H9 (cell line): Measurements from ENCODE around the gene DHPS. TPM values are rescaled to one million over a fixed set of nuclear protein-coding genes. Genes with fewer than 3 reads are reported as not detected.

Experiments
- DNase-seq: peaks from one replicate; pipeline ENCODE4 v3.0.0-alpha.2; 2017
- H2AFZ ChIP-seq: one replicate; pipeline ENCODE4 v1.6.1; 2013; ENCODE audit warnings: mild to moderate bottlenecking, low read length, control low read depth, moderate library complexity
- H2AK5ac ChIP-seq: 2 replicates; pipeline ENCODE4 v1.6.1; 2013; ENCODE audit warnings: low read length, control low read depth, mixed read lengths; ENCODE audit not compliant: insufficient read length
- H2BK120ac ChIP-seq: one replicate; pipeline ENCODE4 v1.6.1; 2013; ENCODE audit warnings: low read depth, mild to moderate bottlenecking, low read length, control low read depth, inconsistent platforms; ENCODE audit not compliant: poor library complexity, severe bottlenecking
- H2BK12ac ChIP-seq: 2 replicates; pipeline ENCODE4 v1.6.1; 2013; ENCODE audit warnings: low read length, control low read depth, mixed read lengths, low read depth; ENCODE audit not compliant: insufficient read length
- H2BK15ac ChIP-seq: 2 replicates; pipeline ENCODE4 v1.6.1; 2013; ENCODE audit warnings: low read depth, low read length, control low read depth
- H2BK20ac ChIP-seq: one replicate; pipeline ENCODE4 v1.6.1; 2013; ENCODE audit warnings: low read depth, mild to moderate bottlenecking, low read length, control low read depth, inconsistent platforms; ENCODE audit not compliant: poor library complexity, severe bottlenecking
- H2BK5ac ChIP-seq: 2 replicates; pipeline ENCODE4 v1.6.1; 2013; ENCODE audit warnings: low read length, control low read depth, mixed read lengths; ENCODE audit not compliant: insufficient read length
- H3K14ac ChIP-seq: 2 replicates; pipeline ENCODE4 v1.6.1; 2013; ENCODE audit warnings: low read length, control low read depth; ENCODE audit not compliant: insufficient read depth
- H3K18ac ChIP-seq: 2 replicates; pipeline ENCODE4 v1.6.1; 2013; ENCODE audit warnings: low read depth, mild to moderate bottlenecking, mixed read lengths, low read length, control low read depth; ENCODE audit not compliant: insufficient read length
- H3K23ac ChIP-seq: 2 replicates; pipeline ENCODE4 v1.6.1; 2013; ENCODE audit warnings: low read length, control low read depth, mixed read lengths, low read depth; ENCODE audit not compliant: insufficient read length
- H3K23me2 ChIP-seq: 2 replicates; pipeline ENCODE4 v1.6.1; 2013; ENCODE audit warnings: low read depth, mild to moderate bottlenecking, mixed read lengths, low read length, control low read depth; ENCODE audit not compliant: insufficient read length, poor library complexity, severe bottlenecking
- H3K27ac ChIP-seq: 2 replicates; pipeline ENCODE4 v1.5.1; 2013; ENCODE audit warnings: low read length, control low read depth, mixed read lengths, low read depth; ENCODE audit not compliant: insufficient read length
- H3K27me3 ChIP-seq: 2 replicates; pipeline ENCODE4 v1.6.1; 2013; ENCODE audit warnings: low read length, control low read depth, inconsistent platforms; ENCODE audit not compliant: insufficient read depth
- H3K4ac ChIP-seq: 2 replicates; pipeline ENCODE4 v1.6.1; 2013; ENCODE audit warnings: low read depth, mild to moderate bottlenecking, control low read depth, inconsistent platforms, low read length, moderate library complexity
- H3K4me1 ChIP-seq: 2 replicates; pipeline ENCODE4 v1.6.1; 2013; ENCODE audit warnings: low read length, control low read depth, inconsistent platforms; ENCODE audit not compliant: insufficient read depth
- H3K4me2 ChIP-seq: 2 replicates; pipeline ENCODE4 v1.6.1; 2013; ENCODE audit warnings: low read length, control low read depth, mixed read lengths; ENCODE audit not compliant: insufficient read length, insufficient read depth
- H3K56ac ChIP-seq: 2 replicates; pipeline ENCODE4 v1.6.1; 2013; ENCODE audit warnings: low read depth, mild to moderate bottlenecking, mixed read lengths, low read length, control low read depth; ENCODE audit not compliant: insufficient read length
- H3K79me1 ChIP-seq: 2 replicates; pipeline ENCODE4 v1.6.1; 2013; ENCODE audit warnings: low read depth, mild to moderate bottlenecking, moderate library complexity, low read length, control low read depth, inconsistent platforms; ENCODE audit not compliant: insufficient read depth, poor library complexity, severe bottlenecking
- H3K79me2 ChIP-seq: 2 replicates; pipeline ENCODE4 v1.6.1; 2013; ENCODE audit warnings: low read length, control low read depth, inconsistent platforms; ENCODE audit not compliant: insufficient read depth
- H3K9ac ChIP-seq: 2 replicates; pipeline ENCODE4 v1.6.1; 2013; ENCODE audit warnings: low read length, control low read depth, mixed read lengths; ENCODE audit not compliant: insufficient read length; ENCODE audit errors: extremely low read depth
- H3K9me3 ChIP-seq: one replicate; pipeline ENCODE4 v1.6.1; 2013; ENCODE audit warnings: low read depth, low read length, inconsistent platforms; ENCODE audit not compliant: control insufficient read depth
- H3T11ph ChIP-seq: one replicate; pipeline ENCODE4 v1.6.1; 2013; ENCODE audit warnings: mild to moderate bottlenecking, low read length, control low read depth, inconsistent platforms
- H4K20me1 ChIP-seq: one replicate; pipeline ENCODE4 v1.6.1; 2013; ENCODE audit not compliant: control insufficient read depth, insufficient read length, insufficient read depth
- H4K5ac ChIP-seq: 2 replicates; pipeline ENCODE4 v1.6.1; 2013; ENCODE audit warnings: low read depth, mild to moderate bottlenecking, mixed read lengths, low read length, control low read depth; ENCODE audit not compliant: insufficient read length
- H4K8ac ChIP-seq: replicated peaks from 2 replicates; pipeline ENCODE4 v1.6.1; 2013; ENCODE audit warnings: low read length, control low read depth, mixed read lengths, low read depth; ENCODE audit not compliant: insufficient read length
- H4K91ac ChIP-seq: 2 replicates; pipeline ENCODE4 v1.6.1; 2013; ENCODE audit warnings: low read depth, mild to moderate bottlenecking, moderate library complexity, mixed read lengths, low read length, control low read depth; ENCODE audit not compliant: insufficient read length
- H3K27ac Mint-ChIP-seq, 3 experiments: 2 replicates in 2 of 3; 3 replicates in 1 of 3; pipeline ENCODE4 v1.8.0; 2020 to 2021; ENCODE audit warnings: mixed read lengths in 3 of 3, mild to moderate bottlenecking in 1 of 3, moderate library complexity in 1 of 3
- H3K27me3 Mint-ChIP-seq: 2 replicates; pipeline ENCODE4 v1.8.0; 2021; ENCODE audit warnings: low read depth, mild to moderate bottlenecking, moderate library complexity, mixed read lengths
- H3K36me3 Mint-ChIP-seq, 3 experiments: 2 replicates in 2 of 3; 3 replicates in 1 of 3; pipeline ENCODE4 v1.8.0; 2020 to 2021; ENCODE audit warnings: low read depth in 3 of 3, mixed read lengths in 3 of 3; ENCODE audit not compliant: insufficient read depth in 1 of 3
- H3K4me1 Mint-ChIP-seq, 2 experiments: 2 replicates each; pipeline ENCODE4 v1.8.0; 2020; ENCODE audit warnings: mixed read lengths in 2 of 2
- H3K4me3 Mint-ChIP-seq, 2 experiments: 2 replicates in 1 of 2; 3 replicates in 1 of 2; pipeline ENCODE4 v1.8.0; 2020 to 2021; ENCODE audit warnings: mild to moderate bottlenecking in 2 of 2, mixed read lengths in 2 of 2, moderate library complexity in 1 of 2
- H3K9me3 Mint-ChIP-seq, 2 experiments: 2 replicates in 1 of 2; 3 replicates in 1 of 2; pipeline ENCODE4 v1.8.0; 2020; ENCODE audit warnings: mild to moderate bottlenecking in 2 of 2, mixed read lengths in 2 of 2, moderate library complexity in 1 of 2
- WGBS: extraction: QIAGEN DNeasy Blood & Tissue Kit; methylation state at CpG from one replicate; pipeline ENCODE4 v1.1.7; 2013; ENCODE audit warnings: missing lambda C conversion rate, low lambda C conversion rate, mixed read lengths; ENCODE audit not compliant: insufficient read length; ENCODE audit errors: extremely low coverage; 5-methylcytosine and 5-hydroxymethylcytosine counted together
- total RNA-seq: library from RNA; stranded (reverse); gene quantifications from 2 replicates; pipeline ENCODE4 v1.2.1, GENCODE V29; 2021
- TF ChIP-seq, protein P1 (sequence below): fragments of 200-600 bp; sonication (generic); conservative IDR thresholded peaks from 3 replicates; pipeline ENCODE4 v1.8.0; 2021; ENCODE audit warnings: antibody characterized with exemption, mild to moderate bottlenecking

DHPS gene
- total RNA-seq, 1 experiment from 2014 or later, result 94.9 TPM

DNA sequence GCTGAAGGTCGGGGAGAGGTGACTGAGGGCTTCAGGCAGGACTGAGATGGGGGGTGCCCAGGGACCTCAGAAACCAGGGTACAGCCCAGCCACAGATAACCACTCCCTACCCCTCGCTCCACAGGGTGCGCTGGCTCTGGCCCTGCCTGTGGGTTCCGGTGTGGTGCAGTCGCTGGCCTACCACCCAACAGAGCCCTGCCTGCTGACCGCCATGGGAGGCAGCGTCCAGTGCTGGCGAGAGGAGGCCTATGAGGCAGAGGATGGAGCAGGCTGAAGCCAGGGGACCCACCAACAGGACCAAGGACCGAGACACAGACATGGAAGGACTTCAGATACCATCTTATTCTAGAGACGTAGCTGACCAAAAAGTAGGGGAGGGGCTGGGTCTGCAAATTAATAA is 6.3 kb downstream of the DHPS start:
- Histone ChIP-seq H2AK5ac (no peak overlapping the region), H3K79me1 (no peaks in the 10 kb centered on the region), H4K91ac (no peak overlapping the region), H2BK120ac (no peak overlapping the region), H3K4ac (no peak overlapping the region), H2AFZ (no peak overlapping the region), H3K27ac (no peak overlapping the region), H2BK15ac (no peak overlapping the region), H2BK5ac (no peak overlapping the region), H3T11ph (no peak overlapping the region), H3K23me2 (no peaks in the 10 kb centered on the region), H3K4me2 (no peak overlapping the region), H4K20me1 (no peaks in the 10 kb centered on the region), H3K4me1 (no peaks in the 10 kb centered on the region), H4K8ac (no peak overlapping the region), H3K9me3 (no peaks in the 10 kb centered on the region), H3K79me2 (no peaks in the 10 kb centered on the region), H2BK20ac (no peak overlapping the region), H3K56ac (no peak overlapping the region), H3K18ac (no peak overlapping the region), H3K14ac (no peak overlapping the region), H3K9ac (no peak overlapping the region), H2BK12ac (no peak overlapping the region), H3K23ac (no peak overlapping the region), H3K27me3 (no peaks in the 10 kb centered on the region), H4K5ac (no peak overlapping the region)
- Mint-ChIP-seq H3K9me3 (no peaks in the 10 kb centered on the region; a peak in 1 of 5 replicates), H3K36me3 (peaks cover 38 to 81% (median 73%) of the 10 kb centered on the region in 3 experiments), H3K27ac (no peak overlapping the region), H3K4me1 (peaks cover 2 to 16% of the 10 kb centered on the region in 2 experiments), H3K4me3 (no peak overlapping the region), H3K27me3 (no peaks in the 10 kb centered on the region)
- WGBS, result no CpG with 5 or more reads among the region's 10 CpGs
- DNase-seq, result no peak
- TF ChIP-seq, protein P1, sequence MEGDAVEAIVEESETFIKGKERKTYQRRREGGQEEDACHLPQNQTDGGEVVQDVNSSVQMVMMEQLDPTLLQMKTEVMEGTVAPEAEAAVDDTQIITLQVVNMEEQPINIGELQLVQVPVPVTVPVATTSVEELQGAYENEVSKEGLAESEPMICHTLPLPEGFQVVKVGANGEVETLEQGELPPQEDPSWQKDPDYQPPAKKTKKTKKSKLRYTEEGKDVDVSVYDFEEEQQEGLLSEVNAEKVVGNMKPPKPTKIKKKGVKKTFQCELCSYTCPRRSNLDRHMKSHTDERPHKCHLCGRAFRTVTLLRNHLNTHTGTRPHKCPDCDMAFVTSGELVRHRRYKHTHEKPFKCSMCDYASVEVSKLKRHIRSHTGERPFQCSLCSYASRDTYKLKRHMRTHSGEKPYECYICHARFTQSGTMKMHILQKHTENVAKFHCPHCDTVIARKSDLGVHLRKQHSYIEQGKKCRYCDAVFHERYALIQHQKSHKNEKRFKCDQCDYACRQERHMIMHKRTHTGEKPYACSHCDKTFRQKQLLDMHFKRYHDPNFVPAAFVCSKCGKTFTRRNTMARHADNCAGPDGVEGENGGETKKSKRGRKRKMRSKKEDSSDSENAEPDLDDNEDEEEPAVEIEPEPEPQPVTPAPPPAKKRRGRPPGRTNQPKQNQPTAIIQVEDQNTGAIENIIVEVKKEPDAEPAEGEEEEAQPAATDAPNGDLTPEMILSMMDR, result no peak
